ENCODE measurements around the gene PTPN20.

The PTPN20 gene

GRCh38 chr10:47029181-47030009 lies 118.2 kb downstream of the PTPN20 start:
- in situ Hi-C loops (cut with MboI; ENCODE audit: low pct_unique_long_range_greater_than_20kb, low sequenced_read_pairs), result loop anchor here (10.0 kb wide), 1 partner anchor 275 kb away; the partner anchor contains the start of gene GDF10
- DNase-seq, result no peak

- in situ Hi-C loops (cut with MboI; ENCODE audit: low pct_unique_long_range_greater_than_20kb, low sequenced_read_pairs), result no loop called here
- no peak for DNase-seq
Observed at GRCh38 chr10:47030191-47030703, 119.0 kb downstream of the PTPN20 start.

GRCh38 chr10:47031211-47031900 lies 120.1 kb downstream of the PTPN20 start:
- DNase-seq, result no peak
- in situ Hi-C loops (cut with MboI; ENCODE audit: low pct_unique_long_range_greater_than_20kb, low sequenced_read_pairs), result no loop called here

GRCh38 chr10:47031901-47032465 lies 120.8 kb downstream of the PTPN20 start:
- no peak for DNase-seq
- in situ Hi-C loops (cut with MboI; ENCODE audit: low pct_unique_long_range_greater_than_20kb, low sequenced_read_pairs), result no loop called here

- DNase-seq, result no peak
- in situ Hi-C loops (cut with MboI; ENCODE audit: low pct_unique_long_range_greater_than_20kb, low sequenced_read_pairs), result no loop called here
Observed at GRCh38 chr10:47033081-47033480, 121.9 kb downstream of the PTPN20 start.

- in situ Hi-C loops (cut with MboI; ENCODE audit: low pct_unique_long_range_greater_than_20kb, low sequenced_read_pairs), result no loop called here
- DNase-seq, result no peak
Observed at GRCh38 chr10:47033541-47034270, 122.5 kb downstream of the PTPN20 start.

GRCh38 chr10:47034441-47035051 lies 123.3 kb downstream of the PTPN20 start:
- in situ Hi-C loops (cut with MboI; ENCODE audit: low pct_unique_long_range_greater_than_20kb, low sequenced_read_pairs), result no loop called here
- no peak for DNase-seq

- no peak for DNase-seq
- in situ Hi-C loops (cut with MboI; ENCODE audit: low pct_unique_long_range_greater_than_20kb, low sequenced_read_pairs), result no loop called here
Observed at GRCh38 chr10:47035171-47035818, 124.1 kb downstream of the PTPN20 start.

GRCh38 chr10:47035819-47036337 lies 124.7 kb downstream of the PTPN20 start:
- in situ Hi-C loops (cut with MboI; ENCODE audit: low pct_unique_long_range_greater_than_20kb, low sequenced_read_pairs), result no loop called here
- no peak for DNase-seq

- in situ Hi-C loops (cut with MboI; ENCODE audit: low pct_unique_long_range_greater_than_20kb, low sequenced_read_pairs), result no loop called here
- DNase-seq, result no peak
Observed at GRCh38 chr10:47036771-47037170, 125.5 kb downstream of the PTPN20 start.

- no peak for DNase-seq
- in situ Hi-C loops (cut with MboI; ENCODE audit: low pct_unique_long_range_greater_than_20kb, low sequenced_read_pairs), result no loop called here
Observed at GRCh38 chr10:47037654-47038425, 126.6 kb downstream of the PTPN20 start.

- in situ Hi-C loops (cut with MboI; ENCODE audit: low pct_unique_long_range_greater_than_20kb, low sequenced_read_pairs), result no loop called here
- no peak for DNase-seq
Observed at GRCh38 chr10:47038881-47039561, 127.8 kb downstream of the PTPN20 start.

GRCh38 chr10:47039562-47039913 lies 128.3 kb downstream of the PTPN20 start:
- in situ Hi-C loops (cut with MboI; ENCODE audit: low pct_unique_long_range_greater_than_20kb, low sequenced_read_pairs), result no loop called here
- no peak for DNase-seq

GRCh38 chr10:47040041-47040491 lies 128.8 kb downstream of the PTPN20 start:
- in situ Hi-C loops (cut with MboI; ENCODE audit: low pct_unique_long_range_greater_than_20kb, low sequenced_read_pairs), result no loop called here

GRCh38 chr10:47040681-47041080 lies 129.5 kb downstream of the PTPN20 start:
- DNase-seq, result no peak
- in situ Hi-C loops (cut with MboI; ENCODE audit: low pct_unique_long_range_greater_than_20kb, low sequenced_read_pairs), result no loop called here

More at GRCh38 chr10:47040041-47040491, 128.8 kb downstream of the PTPN20 start:
- no peak for DNase-seq

- in situ Hi-C loops (cut with MboI; ENCODE audit: low pct_unique_long_range_greater_than_20kb, low sequenced_read_pairs), result no loop called here
- no peak for DNase-seq
Observed at GRCh38 chr10:47041396-47042198, 130.4 kb downstream of the PTPN20 start.
